HG03575 (cell line): ENCODE data around the gene PRKCI.
A peak's percentile ranks its signal among the peaks of the same experiment; 100 is the strongest.
"Not testable (repeated sequence)": the region's sequence is repeated elsewhere in the genome, so short reads cannot be mapped to it uniquely, and the experiment has no call there.

ENCODE experiments used
- ATAC-seq: cut with Tn5 transposase; IDR thresholded peaks from one replicate; pipeline ENCODE4 v1.9.1; 2021; ENCODE audit not compliant: unreplicated experiment, insufficient number of reproducible peaks, low FRiP score; ENCODE audit errors: extremely low read depth

Gene PRKCI

DNA sequence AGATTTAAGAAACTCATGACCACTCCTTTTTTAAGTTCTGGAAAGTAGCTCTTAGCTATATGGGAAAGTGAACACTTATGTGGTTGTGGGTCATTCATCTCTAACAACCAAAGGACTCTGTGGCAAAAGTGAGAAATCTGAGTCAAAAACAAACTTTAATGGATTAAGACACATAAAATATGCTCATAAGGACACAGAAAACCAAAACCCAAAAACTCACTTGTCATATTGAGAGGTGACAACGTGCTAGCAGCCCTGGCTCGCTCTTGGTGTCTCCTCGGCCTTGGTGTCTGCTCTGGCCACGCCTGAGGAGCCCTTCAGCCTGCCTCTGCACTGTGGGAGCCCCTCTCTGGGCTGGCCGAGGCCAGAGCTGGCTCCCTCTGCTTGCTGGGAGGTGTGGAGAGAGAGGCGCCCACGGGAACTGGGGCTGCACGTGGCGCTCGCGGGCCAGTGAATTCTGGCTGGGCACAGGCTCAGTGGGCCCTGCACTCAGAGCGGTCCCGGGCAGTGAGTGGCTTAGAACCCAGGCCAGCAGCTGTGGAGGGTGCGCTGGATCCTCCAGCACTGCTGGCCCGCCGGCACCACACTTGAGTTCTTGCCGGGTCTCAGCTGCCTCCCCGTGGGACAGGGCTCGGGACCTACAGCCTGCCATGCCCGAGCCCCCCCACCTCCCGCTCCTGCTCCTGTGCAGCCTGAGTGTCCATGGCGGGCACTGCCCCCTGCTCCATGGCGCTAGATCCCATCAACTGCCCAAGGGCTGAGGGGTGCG, 105.0 kb downstream of the PRKCI start:
- ATAC-seq, result no peak

DNA sequence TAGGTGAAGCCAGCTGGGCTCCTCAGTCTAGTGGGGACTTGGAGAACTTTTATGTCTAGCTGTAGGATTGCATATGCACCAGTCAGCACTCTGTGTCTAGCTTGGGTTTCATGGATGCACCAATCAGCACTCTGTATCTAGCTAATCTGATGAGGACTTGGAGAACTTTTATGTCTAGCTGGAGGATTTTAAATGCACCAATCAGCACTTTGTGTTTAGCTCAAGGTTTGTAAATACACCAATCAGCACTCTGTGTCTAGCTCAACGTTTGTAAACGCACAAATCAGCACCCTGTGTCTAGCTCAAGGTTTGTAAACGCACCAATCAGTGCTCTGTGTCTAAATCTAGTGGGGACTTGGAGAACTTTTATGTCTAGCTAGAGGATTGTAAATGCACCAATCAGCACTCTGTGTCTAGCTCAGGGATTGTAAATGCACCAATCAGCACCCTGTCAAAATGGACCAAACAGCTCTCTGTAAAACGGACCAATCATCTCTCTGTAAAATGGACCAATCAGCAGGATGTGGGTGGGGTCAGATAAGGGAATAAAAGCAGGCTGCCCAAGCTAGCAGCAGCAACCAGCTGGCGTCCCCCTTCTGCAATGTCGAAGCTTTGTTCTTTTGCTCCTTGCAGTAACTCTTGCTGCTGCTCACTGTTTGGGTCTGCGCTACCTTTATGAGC, 105.8 kb downstream of the PRKCI start:
- ATAC-seq, result not testable (repeated sequence)

DNA sequence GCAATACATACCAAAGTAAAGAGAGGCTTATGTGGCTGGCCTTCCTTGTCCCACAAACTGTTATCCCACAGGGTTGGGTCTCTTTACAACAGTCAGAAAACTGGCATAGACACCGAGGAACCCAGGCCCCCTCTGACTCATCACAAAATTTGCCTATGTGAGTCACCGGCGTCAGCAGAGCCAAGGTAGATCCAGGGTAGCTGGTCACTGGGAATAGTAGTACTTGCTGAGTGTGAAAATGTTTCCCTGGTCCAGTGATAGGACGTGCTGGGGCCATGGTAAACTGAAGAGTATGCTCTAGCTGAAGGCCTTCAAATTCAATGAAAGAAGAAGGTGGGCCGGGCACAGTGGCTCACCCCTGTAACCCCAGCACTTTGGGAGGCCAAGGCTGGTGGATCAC, 108.1 kb downstream of the PRKCI start:
- no peak for ATAC-seq

DNA sequence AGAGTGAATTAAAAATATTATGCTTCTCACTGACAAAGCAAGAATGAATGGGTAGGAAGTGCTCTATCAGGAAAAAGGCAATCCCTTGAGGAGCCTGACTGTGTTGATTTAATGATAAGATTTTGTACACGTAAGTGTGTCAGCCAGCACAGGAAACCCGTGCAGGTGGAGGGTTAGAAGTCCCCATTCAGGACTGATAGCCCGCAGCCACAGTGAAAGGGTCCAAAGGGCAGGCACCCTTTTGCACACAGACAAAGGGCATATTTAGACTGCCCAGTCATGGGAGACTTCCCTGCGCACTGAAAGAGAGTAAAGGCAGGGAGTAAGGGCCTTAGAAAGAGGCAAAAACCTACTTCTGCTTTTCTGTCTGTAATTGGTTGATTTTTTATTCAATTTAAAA, 108.9 kb downstream of the PRKCI start:
- no peak for ATAC-seq

DNA sequence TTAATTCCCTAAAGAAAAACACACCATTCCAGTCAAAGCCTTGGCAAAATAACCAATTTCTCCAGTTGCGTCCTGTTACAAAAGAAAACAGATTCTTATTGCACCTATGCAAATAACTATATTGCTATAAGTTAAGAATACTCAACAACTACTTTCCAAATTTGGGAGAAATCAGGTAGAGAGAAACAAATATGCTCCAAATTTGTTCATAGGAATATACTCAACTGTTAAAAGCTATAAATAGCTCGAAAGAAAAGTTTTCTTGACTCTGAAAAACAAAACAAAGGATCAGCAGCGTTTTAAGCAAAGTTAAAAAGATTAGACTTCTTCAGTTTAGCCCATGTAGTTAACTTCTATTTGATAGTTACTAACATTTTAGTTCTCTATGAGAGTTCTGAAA, 115.2 kb downstream of the PRKCI start:
- no peak for ATAC-seq

DNA sequence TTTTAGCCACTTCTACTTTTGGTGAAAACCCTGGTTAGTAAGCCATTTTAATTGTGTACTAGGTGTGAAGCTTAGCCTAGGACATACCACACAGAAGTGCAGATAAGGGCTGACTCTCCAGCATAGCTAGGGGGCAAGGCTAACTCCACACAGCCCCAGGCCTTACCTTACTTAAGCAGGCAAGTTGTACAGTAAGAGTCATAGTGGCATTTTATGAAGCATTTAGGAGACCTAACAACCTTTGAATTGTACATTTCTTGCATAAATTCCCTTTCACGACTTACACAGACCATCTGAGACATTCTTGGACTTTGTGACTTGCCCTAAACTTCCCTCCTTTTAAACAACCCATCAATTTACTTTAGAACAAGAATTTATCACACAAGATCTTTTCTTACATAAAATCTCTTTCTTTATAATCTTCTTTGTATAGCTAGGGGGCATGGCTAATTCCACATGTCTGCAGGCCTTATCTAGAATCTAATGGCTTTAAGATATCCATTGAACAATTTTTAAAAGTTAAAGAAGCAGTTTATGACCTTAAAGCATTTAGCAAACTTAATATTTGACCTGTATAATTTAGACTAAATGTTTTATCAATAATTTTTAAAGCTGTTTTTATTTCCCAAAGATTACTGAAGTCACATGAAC, 116.6 kb downstream of the PRKCI start:
- ATAC-seq, result no peak

DNA sequence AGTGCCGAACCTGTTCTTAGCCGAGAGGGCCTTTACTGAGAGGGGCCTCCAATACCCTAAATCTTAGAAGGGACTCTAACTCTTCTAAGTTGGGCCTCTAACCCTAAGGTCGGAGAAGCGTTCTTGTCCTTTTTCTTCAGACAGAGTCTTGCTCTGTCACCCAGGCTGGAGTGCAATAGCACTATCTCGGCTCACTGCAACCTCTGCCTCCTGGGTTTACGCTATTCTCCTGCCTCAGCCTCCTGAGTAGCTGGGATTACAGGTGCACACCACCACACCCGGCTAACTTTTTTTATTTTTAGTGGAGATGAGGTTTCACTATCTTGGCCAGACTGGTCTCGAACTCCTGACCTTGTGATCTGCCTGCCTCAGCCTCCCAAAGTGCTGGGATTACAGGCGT, 120.0 kb downstream of the PRKCI start:
- ATAC-seq, result not testable (repeated sequence)

DNA sequence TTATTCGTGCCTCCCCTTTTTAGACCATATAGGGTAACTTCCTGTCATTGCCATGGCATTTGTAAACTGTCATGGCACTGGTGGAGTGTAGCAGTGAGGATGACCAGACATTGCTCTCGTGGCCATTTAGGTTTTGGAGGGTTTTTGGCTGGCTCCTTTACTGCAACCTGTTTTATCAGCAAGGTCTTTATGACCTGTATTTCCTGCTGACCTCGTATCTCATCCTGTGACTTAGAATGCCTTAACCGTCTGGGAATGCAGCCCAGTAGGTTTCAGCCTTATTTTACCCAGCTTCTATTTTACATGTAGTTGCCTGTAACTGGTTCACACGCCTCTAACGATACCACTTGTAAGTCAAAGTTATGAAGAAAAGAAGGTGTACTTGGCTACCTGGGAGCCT, 121.6 kb downstream of the PRKCI start:
- ATAC-seq, result not testable (repeated sequence)

DNA sequence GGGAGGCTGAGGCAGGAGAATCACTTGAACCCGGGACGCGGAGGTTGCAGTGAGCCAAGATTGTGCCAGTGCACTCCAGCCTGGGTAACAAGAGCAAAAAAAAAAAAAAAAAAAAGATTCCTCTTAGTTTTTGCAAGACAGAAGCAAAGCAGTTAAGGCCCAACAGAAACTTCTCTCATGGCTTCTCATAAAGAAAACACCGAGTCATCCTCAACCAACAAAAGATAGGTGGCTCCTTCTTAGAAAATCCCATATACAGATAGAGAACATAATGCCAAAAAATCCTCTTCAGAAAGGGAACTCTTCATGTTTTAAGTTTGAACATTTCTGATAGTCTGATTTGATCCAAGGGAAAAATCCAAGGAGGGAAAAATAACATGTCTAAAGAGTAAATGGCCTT, 122.7 kb downstream of the PRKCI start:
- ATAC-seq, result no peak

DNA sequence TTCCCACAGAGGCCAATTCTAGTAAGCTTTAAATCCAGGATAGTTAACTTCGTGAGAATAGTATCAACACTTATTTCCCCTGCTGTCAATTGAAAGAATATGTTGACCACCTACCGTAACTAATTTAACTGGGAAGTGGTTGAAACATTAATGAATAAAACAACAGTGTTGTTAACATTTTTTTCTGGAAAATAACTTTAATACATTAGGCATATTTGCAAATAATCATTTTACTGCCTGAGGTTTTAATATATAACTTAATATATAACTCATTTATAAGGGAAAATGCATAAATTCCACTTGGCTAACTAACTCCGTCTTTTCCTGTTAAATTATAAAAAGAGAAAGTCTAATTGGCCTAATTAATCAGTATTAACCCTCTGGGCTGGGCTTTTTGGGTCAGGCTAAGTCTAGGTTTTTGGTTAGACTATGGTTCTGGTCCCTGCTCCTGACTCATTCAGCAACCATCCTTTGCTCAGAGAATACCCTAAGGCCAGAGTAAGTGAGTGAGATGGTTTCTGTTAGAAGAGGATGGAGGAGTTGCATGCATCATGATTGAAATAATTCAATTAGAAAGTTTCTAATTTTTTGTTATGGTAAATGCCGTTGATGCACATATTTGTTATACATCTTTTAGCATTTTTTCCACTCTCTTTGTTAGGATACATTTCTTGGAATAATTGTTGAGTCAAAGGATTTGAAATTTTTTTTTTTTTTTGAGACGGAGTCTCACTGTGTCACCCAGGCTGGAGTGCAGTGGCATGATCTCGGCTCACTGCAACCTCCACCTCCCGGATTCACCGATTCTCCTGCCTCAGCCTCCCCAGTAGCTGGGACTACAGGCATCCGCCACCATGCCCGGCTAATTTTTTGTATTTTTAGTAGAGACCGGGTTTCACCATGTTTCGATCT, 124.5 kb downstream of the PRKCI start:
- no peak for ATAC-seq

DNA sequence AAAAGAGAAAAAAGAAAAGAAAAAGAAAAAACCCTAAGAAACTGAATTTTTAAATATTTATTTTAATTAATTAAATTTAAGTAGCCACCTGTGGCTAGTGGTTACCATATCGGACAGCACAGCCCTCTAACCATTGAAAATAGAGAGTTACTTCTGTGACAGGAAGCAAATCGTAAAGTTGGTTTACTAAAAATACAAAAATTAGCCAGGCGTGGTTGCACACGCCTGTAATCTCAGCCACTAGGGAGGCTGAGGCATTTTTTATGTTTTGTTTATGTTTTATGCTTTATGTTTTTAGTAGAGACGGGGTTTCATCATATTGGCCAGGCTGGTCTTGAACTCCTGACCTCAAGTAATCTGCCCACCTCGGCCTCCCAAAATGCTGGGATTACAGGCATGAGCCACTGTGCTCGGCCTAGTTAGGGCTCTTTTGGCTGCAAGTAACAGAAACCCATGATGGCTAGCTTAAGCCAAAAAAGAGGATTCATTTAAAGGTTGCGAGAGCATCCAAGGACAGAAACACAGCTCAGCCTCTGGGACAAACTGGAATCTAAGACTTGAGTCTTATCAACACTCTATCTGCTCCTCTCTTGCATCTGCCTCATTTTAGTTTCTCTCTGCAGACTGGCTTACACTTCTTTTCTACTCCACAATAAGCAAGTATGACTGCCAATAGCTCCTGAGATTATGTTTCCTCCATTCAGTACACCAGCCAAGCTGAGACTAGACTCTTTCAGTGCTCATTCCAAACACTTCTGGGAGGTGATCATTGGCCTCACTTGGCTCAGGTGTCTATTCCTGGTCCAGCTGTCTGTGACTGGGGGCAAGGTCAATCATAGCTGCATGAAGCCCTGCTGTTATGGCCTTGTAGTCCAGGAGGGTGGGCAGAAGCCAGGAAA, 128.5 kb downstream of the PRKCI start:
- peak; percentile 38 for ATAC-seq

DNA sequence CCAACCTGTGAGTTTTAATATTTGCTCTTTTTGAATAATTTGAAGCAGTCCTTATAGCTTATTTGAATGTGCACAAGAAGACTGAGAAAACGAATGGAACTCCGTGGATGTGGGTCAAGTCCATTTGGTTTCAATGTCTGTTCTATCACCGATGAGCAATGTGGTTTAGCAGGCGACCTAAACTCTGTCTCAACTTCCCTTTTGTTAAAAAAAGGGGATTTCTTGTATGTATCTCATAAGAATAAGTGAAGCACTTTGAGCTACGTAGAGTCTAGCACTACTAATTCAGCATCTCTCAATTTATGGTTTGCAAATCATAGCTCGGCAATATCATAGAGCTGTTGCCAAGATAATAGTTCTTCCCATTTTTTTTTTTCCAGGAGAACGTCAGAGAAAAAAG, 130.7 kb downstream of the PRKCI start:
- no peak for ATAC-seq

DNA sequence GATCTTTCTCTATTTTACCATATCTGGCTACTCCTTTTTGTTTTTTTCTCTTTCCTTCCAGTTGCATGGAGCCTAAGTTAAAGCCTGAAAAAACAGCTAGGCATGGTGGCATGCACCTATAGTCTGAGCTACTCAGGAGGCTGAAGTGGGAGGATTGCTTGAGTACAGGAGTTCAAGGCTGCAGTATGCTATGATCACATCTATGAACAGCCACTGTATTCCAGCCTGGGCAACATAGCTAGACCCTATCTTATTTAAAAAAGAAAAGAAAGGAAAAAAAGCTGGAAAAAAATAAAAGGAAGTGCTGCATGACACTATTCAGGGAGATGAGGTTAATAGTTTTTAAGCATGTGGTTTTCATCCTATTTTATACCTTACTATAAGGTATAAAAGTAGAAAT, 131.3 kb downstream of the PRKCI start:
- ATAC-seq, result no peak

DNA sequence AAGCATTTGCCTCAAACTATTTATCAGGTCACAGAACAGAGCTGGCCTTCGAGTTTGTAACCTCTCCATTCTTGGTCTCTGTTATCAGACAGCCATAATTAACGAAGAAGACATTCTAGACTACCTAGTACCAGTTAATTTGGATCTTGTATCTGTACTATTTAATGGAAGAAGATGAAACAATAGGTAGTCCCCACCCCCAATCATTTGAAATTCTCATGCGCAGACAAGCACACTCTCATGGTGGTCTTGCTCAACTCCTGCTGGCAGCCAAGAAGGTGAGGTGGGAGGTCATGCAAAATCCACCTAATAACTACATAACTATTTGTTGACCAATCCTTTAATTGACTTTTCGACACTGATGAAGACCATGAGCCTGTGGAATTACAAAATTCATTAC, 132.5 kb downstream of the PRKCI start:
- no peak for ATAC-seq
